ENCODE measurements around the gene TMEM165. TPM values are rescaled to one million over a fixed set of nuclear protein-coding genes. Genes with fewer than 3 reads are reported as not detected.

Gene TMEM165
- total and polyA plus RNA-seq, 2 donors = 49.8 to 125 TPM

DNA sequence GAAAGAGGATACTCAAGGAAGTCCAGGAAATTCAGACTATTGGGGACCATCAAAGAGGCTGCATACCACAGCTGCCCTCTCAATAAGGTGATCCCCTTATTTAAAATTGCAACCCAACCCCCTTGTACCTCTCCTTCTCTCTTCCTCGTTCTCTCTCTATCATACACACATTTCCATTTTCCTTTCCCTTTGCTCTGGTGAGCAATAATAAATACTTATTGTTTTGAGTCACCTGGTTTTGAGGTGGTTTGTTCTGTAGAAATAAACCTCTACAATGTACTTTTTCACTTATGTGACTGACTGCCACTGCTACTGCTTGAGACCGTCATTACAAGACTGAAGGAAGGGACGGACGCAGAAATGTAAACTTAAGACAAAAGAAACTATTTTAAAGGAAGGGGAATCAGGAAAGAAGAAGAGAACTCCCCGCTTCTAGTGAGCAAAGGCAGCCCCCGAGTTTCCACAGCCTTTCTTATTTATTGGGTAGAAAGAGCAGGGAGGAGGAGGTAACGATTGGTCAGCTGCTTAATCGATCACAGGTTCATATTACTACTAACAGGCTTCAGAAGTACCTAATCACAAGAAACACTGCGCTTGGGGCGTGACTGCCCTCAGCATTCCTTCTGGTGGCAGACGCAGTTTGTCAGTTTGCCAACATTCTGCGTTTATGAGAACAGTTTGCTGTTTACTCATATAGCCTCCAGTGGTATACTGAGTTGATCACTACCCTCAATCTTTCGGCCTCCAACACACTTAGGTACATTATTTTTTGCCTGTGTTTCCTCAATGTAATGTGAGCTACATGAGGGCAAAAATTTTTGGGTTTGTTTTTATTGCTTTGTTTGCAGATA is 16.9 kb upstream of the TMEM165 start:
- no peaks in the 10 kb centered on the region for H3K9me3 ChIP-seq (ENCODE audit: control insufficient read depth in 2 of 2, insufficient read depth in 1 of 2, low read length in 1 of 2)
- H3K36me3 ChIP-seq (ENCODE audit: control insufficient read depth in 2 of 2, insufficient read depth in 2 of 2, low read length in 1 of 2) = no peaks in the 10 kb centered on the region
- H3K27ac ChIP-seq (ENCODE audit: low read depth in 1 of 2, low read length in 1 of 2) = no peak overlapping the region
- H3K27me3 ChIP-seq (ENCODE audit: control insufficient read depth in 2 of 2, insufficient read depth in 1 of 2, low read length in 1 of 2) = no peaks in the 10 kb centered on the region
- no peak overlapping the region for H3K4me3 ChIP-seq (ENCODE audit: low read length in 2 of 2)
- no peaks in the 10 kb centered on the region for H3K4me1 ChIP-seq (ENCODE audit: control insufficient read depth in 2 of 2, insufficient read depth in 2 of 2, low read length in 2 of 2)
- no peak for DNase-seq (ENCODE audit: low read depth in 6 of 9, low spot score in 9 of 9)
- 97% methylated on average over 13 of the region's 13 CpGs for WGBS

GRCh38 chr4:55380576-55380975 is 15.2 kb upstream of the TMEM165 start:
- no peak for DNase-seq (ENCODE audit: low read depth in 6 of 9, low spot score in 9 of 9)
- Histone ChIP-seq H3K27ac (ENCODE audit: low read depth in 1 of 2, low read length in 1 of 2) (no peak overlapping the region), H3K4me1 (ENCODE audit: control insufficient read depth in 2 of 2, insufficient read depth in 2 of 2, low read length in 2 of 2) (no peaks in the 10 kb centered on the region), H3K4me3 (ENCODE audit: low read length in 2 of 2) (no peak overlapping the region), H3K36me3 (ENCODE audit: control insufficient read depth in 2 of 2, insufficient read depth in 2 of 2, low read length in 1 of 2) (no peaks in the 10 kb centered on the region), H3K9me3 (ENCODE audit: control insufficient read depth in 2 of 2, insufficient read depth in 1 of 2, low read length in 1 of 2) (no peaks in the 10 kb centered on the region), H3K27me3 (ENCODE audit: control insufficient read depth in 2 of 2, insufficient read depth in 1 of 2, low read length in 1 of 2) (no peaks in the 10 kb centered on the region)
- 95% methylated on average over 2 of the region's 2 CpGs for WGBS

DNA sequence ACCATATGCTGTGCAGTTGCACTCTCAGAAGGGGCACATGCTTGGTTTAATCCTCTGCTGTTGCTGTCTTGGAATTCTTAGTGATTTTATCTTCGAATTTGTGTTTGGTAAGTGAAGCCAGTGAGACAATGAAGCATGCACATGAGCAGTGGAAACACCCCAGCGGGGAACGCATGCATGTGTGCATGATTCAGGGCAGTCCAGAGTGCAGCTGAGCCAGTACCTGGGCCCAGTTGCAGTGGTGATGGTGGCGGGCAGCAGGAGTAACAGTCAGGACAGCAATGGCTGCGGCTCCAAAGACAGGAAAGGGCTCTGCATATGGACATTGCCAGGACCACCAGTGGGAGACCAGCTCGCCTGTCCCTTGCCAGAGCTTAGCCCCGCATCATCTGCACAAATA is 14.3 kb upstream of the TMEM165 start:
- H3K4me3 ChIP-seq (ENCODE audit: low read length in 2 of 2) = no peak overlapping the region
- DNase-seq (ENCODE audit: low read depth in 6 of 9, low spot score in 9 of 9) = no peak
- WGBS = over 99% methylated on average over 7 of the region's 7 CpGs
- no peaks in the 10 kb centered on the region for H3K4me1 ChIP-seq (ENCODE audit: control insufficient read depth in 2 of 2, insufficient read depth in 2 of 2, low read length in 2 of 2)
- no peak overlapping the region for H3K27ac ChIP-seq (ENCODE audit: low read depth in 1 of 2, low read length in 1 of 2)
- H3K9me3 ChIP-seq (ENCODE audit: control insufficient read depth in 2 of 2, insufficient read depth in 1 of 2, low read length in 1 of 2) = no peaks in the 10 kb centered on the region
- H3K27me3 ChIP-seq (ENCODE audit: control insufficient read depth in 2 of 2, insufficient read depth in 1 of 2, low read length in 1 of 2) = no peaks in the 10 kb centered on the region
- H3K36me3 ChIP-seq (ENCODE audit: control insufficient read depth in 2 of 2, insufficient read depth in 2 of 2, low read length in 1 of 2) = no peaks in the 10 kb centered on the region

DNA sequence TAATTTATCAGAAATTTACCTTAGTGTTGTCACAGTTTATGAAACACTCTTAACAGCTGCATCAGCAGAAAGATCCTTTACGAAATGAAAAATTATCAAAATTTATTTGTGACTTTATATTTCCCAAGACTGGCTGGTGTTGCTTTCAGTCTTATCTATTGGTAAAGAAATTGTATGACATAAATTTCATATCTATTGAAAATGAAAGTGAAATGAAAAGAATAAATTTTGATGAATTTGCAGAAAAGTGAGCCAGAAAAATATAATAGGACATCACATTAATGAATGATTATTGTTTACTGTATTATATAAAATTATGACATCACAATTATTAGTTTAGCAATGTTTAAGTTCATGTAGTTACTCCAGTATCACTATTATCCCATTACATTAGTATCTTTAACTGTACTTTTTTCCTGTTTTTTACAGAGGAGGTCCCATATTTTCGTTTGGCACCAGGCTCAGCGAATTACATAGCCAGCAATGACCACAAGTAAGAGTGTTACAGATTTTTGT is 13.2 kb upstream of the TMEM165 start:
- H3K4me1 ChIP-seq (ENCODE audit: control insufficient read depth in 2 of 2, insufficient read depth in 2 of 2, low read length in 2 of 2) = no peaks in the 10 kb centered on the region
- H3K36me3 ChIP-seq (ENCODE audit: control insufficient read depth in 2 of 2, insufficient read depth in 2 of 2, low read length in 1 of 2) = no peaks in the 10 kb centered on the region
- H3K9me3 ChIP-seq (ENCODE audit: control insufficient read depth in 2 of 2, insufficient read depth in 1 of 2, low read length in 1 of 2) = no peaks in the 10 kb centered on the region
- no peak overlapping the region for H3K4me3 ChIP-seq (ENCODE audit: low read length in 2 of 2)
- 93% methylated on average over 3 of the region's 3 CpGs for WGBS
- no peaks in the 10 kb centered on the region for H3K27me3 ChIP-seq (ENCODE audit: control insufficient read depth in 2 of 2, insufficient read depth in 1 of 2, low read length in 1 of 2)
- H3K27ac ChIP-seq (ENCODE audit: low read depth in 1 of 2, low read length in 1 of 2) = no peak overlapping the region
- DNase-seq (ENCODE audit: low read depth in 6 of 9, low spot score in 9 of 9) = no peak

DNA sequence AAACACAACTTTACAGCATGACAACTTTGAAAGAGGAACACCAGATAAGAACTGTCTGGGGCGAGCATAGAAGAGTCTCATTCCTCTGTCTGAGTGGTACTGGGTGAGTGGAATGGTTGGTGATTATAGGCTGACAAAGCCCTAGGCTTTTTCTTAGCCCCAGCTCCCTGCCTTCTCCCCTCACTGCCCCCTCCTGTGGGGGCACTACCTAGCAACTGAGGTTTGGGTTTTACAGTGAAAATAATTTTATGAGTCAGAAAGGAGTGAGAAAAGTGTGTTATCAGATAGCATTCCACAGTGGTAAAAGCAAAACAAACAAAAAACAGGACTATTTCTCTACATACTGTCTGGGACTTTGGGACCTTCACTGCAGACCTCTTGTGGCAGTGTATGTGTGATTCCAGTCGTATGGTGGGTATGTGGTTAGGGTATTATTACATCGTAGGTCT is 10.5 kb upstream of the TMEM165 start:
- Histone ChIP-seq H3K9me3 (ENCODE audit: control insufficient read depth in 2 of 2, insufficient read depth in 1 of 2, low read length in 1 of 2) (no peaks in the 10 kb centered on the region), H3K4me3 (ENCODE audit: low read length in 2 of 2) (no peak overlapping the region), H3K27ac (ENCODE audit: low read depth in 1 of 2, low read length in 1 of 2) (no peak overlapping the region), H3K4me1 (ENCODE audit: control insufficient read depth in 2 of 2, insufficient read depth in 2 of 2, low read length in 2 of 2) (no peaks in the 10 kb centered on the region), H3K36me3 (ENCODE audit: control insufficient read depth in 2 of 2, insufficient read depth in 2 of 2, low read length in 1 of 2) (no peaks in the 10 kb centered on the region), H3K27me3 (ENCODE audit: control insufficient read depth in 2 of 2, insufficient read depth in 1 of 2, low read length in 1 of 2) (no peaks in the 10 kb centered on the region)
- DNase-seq (ENCODE audit: low read depth in 6 of 9, low spot score in 9 of 9) = no peak
- WGBS = 88% methylated on average over 3 of the region's 3 CpGs

DNA sequence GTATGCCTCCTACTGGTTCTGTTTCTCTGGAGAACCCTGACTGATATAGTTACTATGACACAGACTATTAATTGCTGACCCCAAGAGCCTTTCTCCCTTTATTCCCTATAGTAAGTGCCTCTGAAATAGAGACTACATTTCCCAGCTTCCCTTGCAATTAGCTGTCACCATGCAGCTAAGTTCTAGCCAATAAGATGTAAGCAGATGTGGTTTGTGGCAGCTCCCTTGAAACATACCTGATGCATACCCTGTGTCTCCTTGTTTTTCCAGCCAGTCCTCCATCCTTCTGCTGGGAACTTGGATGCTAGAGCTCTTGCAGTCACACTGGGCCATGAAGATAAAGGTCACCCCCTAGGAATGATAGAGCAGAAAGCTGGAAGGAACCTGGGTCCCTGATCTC is 9.7 kb upstream of the TMEM165 start:
- peak in 2 of 9 donors; percentile 28 to 50 for DNase-seq (ENCODE audit: low read depth in 6 of 9, low spot score in 9 of 9)
- Histone ChIP-seq H3K27ac (ENCODE audit: low read depth in 1 of 2, low read length in 1 of 2) (no peak overlapping the region), H3K4me1 (ENCODE audit: control insufficient read depth in 2 of 2, insufficient read depth in 2 of 2, low read length in 2 of 2) (no peaks in the 10 kb centered on the region), H3K4me3 (ENCODE audit: low read length in 2 of 2) (no peak overlapping the region), H3K9me3 (ENCODE audit: control insufficient read depth in 2 of 2, insufficient read depth in 1 of 2, low read length in 1 of 2) (no peaks in the 10 kb centered on the region), H3K27me3 (ENCODE audit: control insufficient read depth in 2 of 2, insufficient read depth in 1 of 2, low read length in 1 of 2) (no peaks in the 10 kb centered on the region), H3K36me3 (ENCODE audit: control insufficient read depth in 2 of 2, insufficient read depth in 2 of 2, low read length in 1 of 2) (no peaks in the 10 kb centered on the region)

DNA sequence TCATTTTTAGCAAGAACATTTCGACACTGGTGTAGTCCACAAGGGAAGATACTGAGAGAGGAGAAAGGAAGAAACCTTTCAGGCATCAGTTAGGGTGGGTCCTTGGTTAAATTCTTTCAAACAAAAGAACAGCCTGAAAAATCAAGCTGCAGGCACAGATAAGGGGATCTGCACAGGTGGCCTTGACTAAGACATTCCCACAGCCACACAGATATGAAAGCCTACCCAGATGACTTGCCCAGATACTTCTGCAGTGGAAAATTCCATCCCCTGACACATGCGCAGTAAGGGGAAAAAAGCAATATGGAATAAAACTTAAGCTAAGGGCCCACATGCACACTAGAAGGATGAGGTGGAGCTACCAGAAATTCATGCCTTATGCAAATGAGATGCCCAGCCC is 8.9 kb upstream of the TMEM165 start:
- no peak for DNase-seq (ENCODE audit: low read depth in 6 of 9, low spot score in 9 of 9)
- Histone ChIP-seq H3K36me3 (ENCODE audit: control insufficient read depth in 2 of 2, insufficient read depth in 2 of 2, low read length in 1 of 2) (no peaks in the 10 kb centered on the region), H3K4me1 (ENCODE audit: control insufficient read depth in 2 of 2, insufficient read depth in 2 of 2, low read length in 2 of 2) (no peaks in the 10 kb centered on the region), H3K27me3 (ENCODE audit: control insufficient read depth in 2 of 2, insufficient read depth in 1 of 2, low read length in 1 of 2) (no peaks in the 10 kb centered on the region), H3K27ac (ENCODE audit: low read depth in 1 of 2, low read length in 1 of 2) (no peak overlapping the region), H3K9me3 (ENCODE audit: control insufficient read depth in 2 of 2, insufficient read depth in 1 of 2, low read length in 1 of 2) (no peaks in the 10 kb centered on the region), H3K4me3 (ENCODE audit: low read length in 2 of 2) (no peak overlapping the region)
- 90% methylated on average over 2 of the region's 2 CpGs for WGBS

- Histone ChIP-seq H3K27me3 (ENCODE audit: control insufficient read depth in 2 of 2, insufficient read depth in 1 of 2, low read length in 1 of 2) (no peaks in the 10 kb centered on the region), H3K4me1 (ENCODE audit: control insufficient read depth in 2 of 2, insufficient read depth in 2 of 2, low read length in 2 of 2) (peaks cover 19% of the 10 kb centered on the region in 2 donors), H3K27ac (ENCODE audit: low read depth in 1 of 2, low read length in 1 of 2) (no peak overlapping the region), H3K4me3 (ENCODE audit: low read length in 2 of 2) (no peak overlapping the region), H3K9me3 (ENCODE audit: control insufficient read depth in 2 of 2, insufficient read depth in 1 of 2, low read length in 1 of 2) (no peaks in the 10 kb centered on the region), H3K36me3 (ENCODE audit: control insufficient read depth in 2 of 2, insufficient read depth in 2 of 2, low read length in 1 of 2) (no peaks in the 10 kb centered on the region)
- no peak for DNase-seq (ENCODE audit: low read depth in 6 of 9, low spot score in 9 of 9)
- 97% methylated on average over 4 of the region's 4 CpGs for WGBS
Measured at GRCh38 chr4:55393461-55394320, 2.1 kb upstream of the TMEM165 start.

DNA sequence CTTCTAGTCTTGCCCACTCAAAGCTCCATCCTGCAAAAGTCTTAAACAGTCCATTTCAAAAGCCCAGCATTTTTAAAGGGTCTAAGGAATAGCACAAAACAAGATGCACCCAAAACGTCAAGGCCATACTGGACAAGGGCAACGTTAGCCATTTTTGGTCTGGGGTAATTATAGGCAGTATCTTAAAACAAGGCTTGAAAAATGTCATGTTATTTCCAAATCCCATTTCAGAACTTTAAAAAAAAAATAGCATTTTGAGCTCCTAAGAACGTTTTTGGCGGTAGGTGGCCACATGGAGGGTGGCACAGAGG is 584 bp upstream of the TMEM165 start:
- DNase-seq (ENCODE audit: low read depth in 6 of 9, low spot score in 9 of 9) = no peak
- Histone ChIP-seq H3K9me3 (ENCODE audit: control insufficient read depth in 2 of 2, insufficient read depth in 1 of 2, low read length in 1 of 2) (no peaks in the 10 kb centered on the region), H3K27me3 (ENCODE audit: control insufficient read depth in 2 of 2, insufficient read depth in 1 of 2, low read length in 1 of 2) (no peaks in the 10 kb centered on the region), H3K27ac (ENCODE audit: low read depth in 1 of 2, low read length in 1 of 2) (peak overlapping the region; percentile 90 to 91), H3K36me3 (ENCODE audit: control insufficient read depth in 2 of 2, insufficient read depth in 2 of 2, low read length in 1 of 2) (peaks cover 0 to 3% of the 10 kb centered on the region in 2 donors), H3K4me3 (ENCODE audit: low read length in 2 of 2) (peak overlapping the region; percentile 77 to 82), H3K4me1 (ENCODE audit: control insufficient read depth in 2 of 2, insufficient read depth in 2 of 2, low read length in 2 of 2) (peaks cover 22 to 23% of the 10 kb centered on the region in 2 donors)
- WGBS = 1% methylated on average over 4 of the region's 4 CpGs
